Measurements from ENCODE around the gene PRR18.

The PRR18 gene

DNA sequence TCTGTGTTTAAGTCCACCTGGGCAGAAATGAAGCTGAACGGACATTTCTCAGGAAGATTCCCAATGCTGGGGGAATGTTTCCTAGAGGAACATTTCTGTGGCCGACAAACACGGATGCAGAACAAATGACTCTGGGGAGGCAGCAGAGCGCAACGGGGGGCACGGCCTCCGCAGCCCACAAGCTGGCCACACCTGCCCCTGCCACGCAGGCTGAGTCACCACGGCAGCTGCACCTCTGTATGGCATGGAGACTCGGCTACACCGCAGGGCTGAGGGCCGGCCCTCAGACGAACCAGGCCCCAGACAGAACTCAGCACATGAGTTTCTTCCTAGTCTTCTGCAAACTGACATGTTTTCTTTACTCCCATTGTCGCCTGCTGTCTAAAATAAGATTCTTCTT, 10.0 kb upstream of the PRR18 start:
- TF ChIP-seq ZFX (IDR thresholded peaks at IDR 0.05; ENCODE audit: borderline replicate concordance) = no peak
- TF ChIP-seq, protein P1, sequence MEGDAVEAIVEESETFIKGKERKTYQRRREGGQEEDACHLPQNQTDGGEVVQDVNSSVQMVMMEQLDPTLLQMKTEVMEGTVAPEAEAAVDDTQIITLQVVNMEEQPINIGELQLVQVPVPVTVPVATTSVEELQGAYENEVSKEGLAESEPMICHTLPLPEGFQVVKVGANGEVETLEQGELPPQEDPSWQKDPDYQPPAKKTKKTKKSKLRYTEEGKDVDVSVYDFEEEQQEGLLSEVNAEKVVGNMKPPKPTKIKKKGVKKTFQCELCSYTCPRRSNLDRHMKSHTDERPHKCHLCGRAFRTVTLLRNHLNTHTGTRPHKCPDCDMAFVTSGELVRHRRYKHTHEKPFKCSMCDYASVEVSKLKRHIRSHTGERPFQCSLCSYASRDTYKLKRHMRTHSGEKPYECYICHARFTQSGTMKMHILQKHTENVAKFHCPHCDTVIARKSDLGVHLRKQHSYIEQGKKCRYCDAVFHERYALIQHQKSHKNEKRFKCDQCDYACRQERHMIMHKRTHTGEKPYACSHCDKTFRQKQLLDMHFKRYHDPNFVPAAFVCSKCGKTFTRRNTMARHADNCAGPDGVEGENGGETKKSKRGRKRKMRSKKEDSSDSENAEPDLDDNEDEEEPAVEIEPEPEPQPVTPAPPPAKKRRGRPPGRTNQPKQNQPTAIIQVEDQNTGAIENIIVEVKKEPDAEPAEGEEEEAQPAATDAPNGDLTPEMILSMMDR (IDR thresholded peaks at IDR 0.05) = no peak
- no peak overlapping the region for H3K27ac ChIP-seq

DNA sequence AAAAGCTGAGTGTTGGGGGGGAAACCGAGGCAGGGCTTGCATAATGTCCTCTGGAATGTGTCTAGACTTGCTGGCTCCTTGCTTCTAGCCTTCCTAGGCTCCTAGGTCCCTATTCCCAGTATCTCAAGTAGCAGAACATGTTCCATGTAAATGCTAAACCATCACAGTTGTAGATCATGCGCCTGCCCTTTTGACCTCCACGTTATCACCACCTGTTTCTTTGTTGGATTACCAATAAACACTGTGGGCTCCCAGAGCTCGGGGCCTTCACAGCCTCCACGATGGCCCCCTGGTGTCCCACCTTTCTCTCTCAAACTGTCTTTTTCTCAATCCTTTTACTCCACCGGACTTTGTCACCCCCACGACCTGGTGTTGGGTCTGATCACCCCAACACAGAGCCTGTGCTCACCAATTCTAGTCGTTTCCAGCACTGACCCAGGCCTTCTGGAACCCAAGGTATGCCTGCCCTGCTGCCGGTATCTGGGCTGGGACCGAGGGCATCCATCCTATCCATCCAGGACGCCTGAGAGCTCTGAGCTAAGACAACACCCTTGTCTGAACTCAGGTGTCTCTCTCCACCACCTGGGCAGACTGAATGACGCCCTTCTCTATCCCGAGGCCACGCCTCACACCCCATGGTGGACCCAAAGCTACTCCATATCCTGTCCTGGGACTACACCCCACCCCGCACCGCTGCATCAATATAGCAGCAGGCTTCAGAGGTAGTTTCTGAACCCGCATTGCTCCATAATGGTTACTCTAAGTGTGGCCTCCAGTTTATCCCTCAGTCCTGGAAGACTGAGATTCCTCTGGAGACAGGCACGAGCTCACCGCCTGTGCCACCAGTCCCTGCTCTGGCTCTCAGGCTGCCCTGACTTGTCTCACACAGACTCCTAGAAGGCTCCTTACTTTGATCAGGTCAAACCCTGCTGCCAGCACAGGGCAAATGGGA, 9.3 kb upstream of the PRR18 start:
- no peak overlapping the region for H3K27ac ChIP-seq
- TF ChIP-seq, protein P1 (IDR thresholded peaks at IDR 0.05) = no peak

DNA sequence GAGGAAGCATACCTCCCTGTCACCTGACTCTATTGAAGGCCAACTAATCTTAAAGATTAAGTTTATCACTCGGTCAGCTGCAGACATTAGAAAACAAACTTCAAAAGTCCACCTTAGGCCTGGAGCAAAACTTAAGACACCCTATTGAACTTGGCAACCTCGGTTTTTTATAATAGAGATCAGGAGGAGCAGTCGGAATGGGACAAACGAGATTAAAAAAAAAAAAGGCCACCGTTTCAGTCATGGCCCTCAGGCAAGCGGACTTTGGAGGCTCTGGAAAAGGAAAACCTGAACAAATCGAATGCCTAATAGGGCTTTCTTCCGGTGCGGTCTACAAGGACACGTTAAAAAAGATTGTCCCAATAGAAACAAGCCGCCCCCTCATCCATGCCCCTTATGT, 7.2 kb upstream of the PRR18 start:
- no peak overlapping the region for H3K27ac ChIP-seq
- no peak for TF ChIP-seq ZFX (IDR thresholded peaks at IDR 0.05; ENCODE audit: borderline replicate concordance)
- TF ChIP-seq, protein P1 (IDR thresholded peaks at IDR 0.05) = no peak

DNA sequence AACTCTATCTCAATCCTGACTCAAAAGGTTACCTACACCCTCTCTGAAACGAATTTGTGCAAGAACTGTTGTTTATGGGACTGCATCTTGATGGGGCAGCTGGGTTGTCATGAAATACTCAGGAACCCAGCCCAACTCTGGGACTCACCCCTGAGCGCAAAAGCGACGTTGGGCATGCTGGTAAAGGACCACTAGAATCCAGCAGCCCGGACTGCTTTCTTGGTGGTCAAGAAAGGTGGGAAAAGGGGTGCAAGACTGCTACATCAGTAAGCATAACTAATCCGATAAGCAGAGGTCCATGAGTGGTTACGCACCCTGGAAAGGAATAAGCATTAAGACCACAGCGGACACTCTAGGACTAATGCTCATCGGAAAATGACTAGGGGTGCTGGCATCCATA, 6.3 kb upstream of the PRR18 start:
- H3K27ac ChIP-seq = no peak overlapping the region
- no peak for TF ChIP-seq ZFX (IDR thresholded peaks at IDR 0.05; ENCODE audit: borderline replicate concordance)
- TF ChIP-seq, protein P1 (IDR thresholded peaks at IDR 0.05) = no peak

DNA sequence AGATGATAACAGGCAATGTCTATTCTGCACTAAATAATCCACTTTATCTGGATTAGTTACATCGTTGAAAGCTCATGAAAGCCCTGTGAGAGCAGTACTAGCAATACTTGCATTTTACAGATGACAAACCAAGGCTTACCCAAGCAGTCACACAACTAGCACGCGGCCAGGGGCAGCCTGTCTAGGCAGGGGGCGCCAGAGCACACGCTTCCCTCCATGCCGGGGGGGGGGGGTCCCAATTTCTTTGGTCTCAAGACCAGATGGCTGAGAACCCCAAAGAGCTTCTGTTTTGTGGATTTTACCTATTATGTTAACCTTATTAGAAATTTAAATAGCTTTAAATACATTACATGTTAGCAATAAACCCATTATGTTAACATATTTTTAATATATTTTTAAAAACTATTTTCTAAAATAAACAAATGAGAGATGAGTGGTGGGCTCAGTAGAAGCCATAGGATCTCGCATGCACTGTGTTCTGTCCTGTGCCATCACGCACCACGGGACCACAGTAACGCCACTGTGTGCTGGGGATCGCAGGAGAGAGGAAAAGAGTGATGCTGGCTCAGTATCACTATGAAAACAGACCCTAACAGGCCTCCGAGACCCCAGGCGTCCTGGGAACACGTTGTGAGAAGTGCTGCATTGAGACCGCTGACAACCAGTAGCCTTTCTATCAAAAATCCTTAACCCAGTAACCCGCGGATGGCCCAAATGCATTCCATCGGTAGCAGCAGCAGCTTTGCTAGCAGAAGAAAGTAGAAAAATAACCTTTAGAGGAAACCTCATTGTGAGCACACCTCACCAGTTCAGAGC, 5.3 kb upstream of the PRR18 start:
- no peak overlapping the region for H3K27ac ChIP-seq
- no peak for TF ChIP-seq ZFX (IDR thresholded peaks at IDR 0.05; ENCODE audit: borderline replicate concordance)
- TF ChIP-seq, protein P1 (IDR thresholded peaks at IDR 0.05) = peak; percentile 49

DNA sequence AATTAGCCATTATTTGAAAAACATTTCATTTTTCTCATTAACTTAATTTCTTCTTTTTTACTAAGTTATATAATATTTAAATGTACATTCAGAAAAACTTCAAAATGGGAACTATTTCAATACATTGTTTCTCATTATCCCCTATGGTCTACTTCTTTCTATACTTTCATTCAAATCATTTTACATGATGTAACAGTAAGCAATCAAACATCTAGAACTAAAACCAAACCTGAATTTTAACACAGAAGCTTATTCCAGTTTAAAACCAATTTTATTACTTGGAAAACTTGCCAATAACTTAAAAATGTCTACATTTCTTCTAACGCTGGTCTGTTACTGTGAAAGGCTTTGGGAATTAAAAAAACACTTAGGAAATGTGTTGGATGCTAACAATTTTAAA, 4.6 kb upstream of the PRR18 start:
- H3K27ac ChIP-seq = no peak overlapping the region
- TF ChIP-seq ZFX (IDR thresholded peaks at IDR 0.05; ENCODE audit: borderline replicate concordance) = no peak
- TF ChIP-seq, protein P1 (IDR thresholded peaks at IDR 0.05) = no peak

DNA sequence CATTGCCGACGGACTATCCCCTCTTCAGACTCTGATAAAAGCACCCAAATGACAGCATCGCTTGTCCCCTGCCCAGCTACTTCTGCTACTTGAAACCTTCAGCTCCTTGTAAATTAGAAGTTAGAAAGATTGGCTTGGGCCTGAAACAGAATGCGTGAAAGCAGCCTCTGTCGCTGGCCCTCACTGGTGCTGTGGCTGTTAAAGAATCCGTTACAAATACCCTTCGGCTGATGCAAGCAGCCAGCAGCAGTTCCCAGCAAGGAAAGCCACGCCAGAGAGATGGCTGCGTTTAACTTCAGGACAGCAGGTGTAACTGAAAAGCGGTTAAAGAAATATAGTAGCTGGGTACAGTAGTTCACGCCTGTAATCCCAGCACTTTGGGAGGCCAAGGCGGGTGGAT, 2.4 kb upstream of the PRR18 start:
- no peak for TF ChIP-seq ZFX (IDR thresholded peaks at IDR 0.05; ENCODE audit: borderline replicate concordance)
- TF ChIP-seq, protein P1 (IDR thresholded peaks at IDR 0.05) = no peak
- H3K27ac ChIP-seq = no peak overlapping the region

All from 22Rv1 (cell line).